Left kidney (tissue), 2 donors: ENCODE results near the gene P2RY11. TPM values are rescaled to one million over a fixed set of nuclear protein-coding genes. Genes with fewer than 3 reads are reported as not detected.

ENCODE experiments used
- DNase-seq: peaks from one replicate; pipeline ENCODE4 v3.0.0-alpha.2; 2013
- polyA plus RNA-seq: library from polyadenylated mRNA; unstranded; fragments of 120-200 nt; gene quantifications from one replicate; pipeline ENCODE4 v1.2.1, GENCODE V29; 2013; ENCODE audit not compliant: insufficient read length

Gene P2RY11
- polyA plus RNA-seq, 1 donor: 12.7 TPM

- no peak for DNase-seq
These were observed 18.7 kb upstream of the P2RY11 start for GRCh38 chr19:10092648-10093294.

- no peak for DNase-seq
These were observed 18.0 kb upstream of the P2RY11 start for GRCh38 chr19:10093295-10094186.

GRCh38 chr19:10095622-10095947 is 15.9 kb upstream of the P2RY11 start:
- no peak for DNase-seq

GRCh38 chr19:10095948-10096614 is 15.4 kb upstream of the P2RY11 start:
- DNase-seq: peak; percentile 86

DNA sequence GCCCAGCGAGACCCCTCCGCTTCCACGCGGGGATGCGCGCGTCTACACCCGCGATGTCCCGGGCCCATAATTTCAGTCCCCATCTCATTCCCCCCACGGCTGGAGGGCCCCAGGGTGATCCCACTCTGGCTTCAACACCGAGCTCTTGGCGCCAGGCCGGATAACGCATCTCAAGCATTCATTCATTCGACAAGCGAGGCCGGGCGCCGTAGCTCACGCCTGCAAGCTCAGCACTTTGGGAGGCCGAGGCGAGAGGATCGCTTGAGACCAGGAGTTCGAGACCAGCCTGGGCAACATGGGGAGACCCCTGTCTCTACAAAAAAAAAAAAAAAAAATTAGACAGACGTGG is 14.9 kb upstream of the P2RY11 start:
- DNase-seq: no peak

DNA sequence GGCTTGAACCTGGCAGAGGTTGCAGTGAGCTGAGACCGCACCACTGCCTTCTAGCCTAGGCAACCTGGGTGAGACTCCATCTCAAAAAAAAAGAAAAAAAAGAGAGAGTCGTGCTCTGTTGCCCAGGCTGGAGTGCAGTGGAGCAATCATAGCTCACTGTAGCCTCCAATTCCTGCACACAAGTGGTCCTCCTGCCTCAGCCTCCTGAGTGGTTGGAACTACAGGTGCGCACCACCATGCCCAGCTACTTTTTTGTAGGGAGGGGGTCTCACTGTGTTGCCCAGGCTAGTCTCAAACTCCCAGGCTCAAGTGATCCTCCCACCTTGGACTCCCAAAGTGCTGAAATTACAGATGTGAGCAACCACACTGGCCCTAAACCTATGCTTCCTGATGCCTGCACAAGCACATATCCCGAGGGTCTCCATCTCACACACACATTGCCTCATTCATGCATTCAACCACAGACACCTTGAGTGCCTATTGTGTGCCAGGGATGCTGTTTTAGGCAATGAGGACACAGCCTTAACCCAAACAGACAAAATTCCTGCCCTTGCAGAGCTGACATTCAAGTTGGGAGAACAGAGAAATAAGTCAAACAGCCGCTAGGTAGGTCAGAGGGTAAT is 11.2 kb upstream of the P2RY11 start:
- no peak for DNase-seq

- DNase-seq: no peak
These were observed 8.7 kb upstream of the P2RY11 start for GRCh38 chr19:10102787-10103236.

DNA sequence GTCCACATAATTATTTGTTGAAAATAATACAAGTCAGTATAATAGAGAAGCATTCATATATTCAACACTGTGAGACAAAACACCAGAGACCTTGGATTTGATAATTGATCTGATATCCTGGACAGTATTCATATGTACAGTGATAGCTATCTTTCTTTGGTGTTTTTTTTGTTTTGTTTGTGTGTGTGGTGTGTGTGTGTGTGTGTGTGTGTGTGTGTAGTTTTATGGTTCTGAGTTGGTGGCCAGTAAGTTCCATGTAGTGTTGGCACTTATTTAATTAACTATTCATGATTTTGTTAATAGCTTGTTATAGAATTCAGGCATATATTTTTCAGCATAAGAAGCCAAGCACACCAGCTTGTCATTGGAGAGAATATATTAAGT is 7.4 kb upstream of the P2RY11 start:
- DNase-seq: no peak

GRCh38 chr19:10104665-10105508 is 6.6 kb upstream of the P2RY11 start:
- DNase-seq: no peak

- DNase-seq: no peak
These were observed 5.9 kb upstream of the P2RY11 start for GRCh38 chr19:10105509-10106099.

- DNase-seq: peak; percentile 98
These were observed 5.2 kb upstream of the P2RY11 start, which contains the start of gene PPAN for GRCh38 chr19:10106100-10106936. Gene PPAN (plus strand): TSS chr19:10106362. CDS start chr19:10106395, 33 bp downstream.

DNA sequence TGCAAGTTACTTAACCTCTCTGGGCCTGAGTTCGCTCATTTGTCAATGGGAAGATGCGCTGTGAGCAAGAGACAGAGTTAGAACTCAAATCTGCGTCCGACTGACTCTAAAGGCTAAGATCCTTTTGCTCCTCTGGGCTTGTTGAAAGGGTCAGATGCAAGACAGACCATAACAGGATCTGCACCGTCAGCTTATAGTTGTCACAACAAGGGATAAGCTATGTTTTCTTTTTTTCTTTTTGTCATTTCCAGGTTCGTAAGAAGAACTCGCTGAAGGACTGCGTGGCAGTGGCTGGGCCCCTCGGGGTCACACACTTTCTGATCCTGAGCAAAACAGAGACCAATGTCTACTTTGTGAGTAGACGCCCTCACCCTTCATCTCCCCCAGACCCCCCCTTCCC is 4.2 kb upstream of the P2RY11 start:
- DNase-seq: no peak

DNA sequence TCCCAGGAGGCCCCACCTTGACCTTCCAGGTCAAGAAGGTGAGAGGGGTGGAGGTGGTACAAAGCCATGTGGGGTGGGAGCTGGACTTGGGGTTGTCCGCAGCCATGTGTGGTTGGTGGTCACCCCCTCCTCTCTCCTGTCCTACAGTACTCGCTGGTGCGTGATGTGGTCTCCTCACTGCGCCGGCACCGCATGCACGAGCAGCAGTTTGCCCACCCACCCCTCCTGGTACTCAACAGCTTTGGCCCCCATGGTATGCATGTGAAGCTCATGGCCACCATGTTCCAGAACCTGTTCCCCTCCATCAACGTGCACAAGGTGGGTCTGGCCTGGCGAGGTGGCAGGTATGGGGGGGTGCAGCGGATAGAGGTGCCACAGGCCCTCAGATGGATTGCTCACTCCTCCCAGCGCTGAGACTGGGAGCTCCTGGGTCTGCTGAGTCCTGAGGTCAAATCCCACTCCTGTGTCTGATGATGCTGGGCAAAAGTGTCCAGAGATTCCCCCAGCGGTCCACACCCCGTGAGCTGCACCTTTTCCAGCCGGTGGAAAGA is 3.6 kb upstream of the P2RY11 start:
- no peak for DNase-seq

GRCh38 chr19:10109528-10109927 is 2.0 kb upstream of the P2RY11 start:
- DNase-seq: no peak

DNA sequence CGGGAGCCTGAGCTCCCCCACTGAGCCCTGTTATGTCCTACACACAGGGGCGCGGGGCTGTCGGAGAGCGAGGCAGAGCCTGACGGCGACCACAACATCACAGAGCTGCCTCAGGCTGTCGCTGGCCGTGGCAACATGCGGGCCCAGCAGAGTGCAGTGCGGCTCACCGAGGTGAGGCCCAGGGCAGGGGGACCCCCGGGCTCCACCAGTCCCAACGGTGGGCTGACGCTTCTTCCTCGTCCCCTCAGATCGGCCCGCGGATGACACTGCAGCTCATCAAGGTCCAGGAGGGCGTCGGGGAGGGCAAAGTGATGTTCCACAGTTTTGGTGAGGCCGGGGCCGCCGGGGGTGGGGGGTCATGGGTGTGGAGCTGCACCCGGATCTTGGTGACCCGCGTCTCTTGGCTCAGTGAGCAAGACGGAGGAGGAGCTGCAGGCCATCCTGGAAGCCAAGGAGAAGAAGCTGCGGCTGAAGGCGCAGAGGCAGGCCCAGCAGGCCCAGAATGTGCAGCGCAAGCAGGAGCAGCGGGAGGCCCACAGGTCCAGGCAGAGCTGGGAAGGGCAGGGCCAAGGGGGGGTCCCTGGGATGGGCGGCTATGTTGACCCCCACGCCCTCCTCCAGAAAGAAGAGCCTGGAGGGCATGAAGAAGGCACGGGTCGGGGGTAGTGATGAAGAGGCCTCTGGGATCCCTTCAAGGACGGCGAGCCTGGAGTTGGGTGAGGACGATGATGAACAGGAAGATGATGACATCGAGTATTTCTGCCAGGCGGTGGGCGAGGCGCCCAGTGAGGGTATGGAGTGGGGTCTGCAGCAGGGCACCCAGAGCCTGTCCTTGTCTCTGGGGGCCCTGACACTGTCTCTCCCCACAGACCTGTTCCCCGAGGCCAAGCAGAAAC is 1.2 kb upstream of the P2RY11 start:
- no peak for DNase-seq

- DNase-seq: no peak
These were observed 548 bp upstream of the P2RY11 start for GRCh38 chr19:10110972-10111317.

GRCh38 chr19:10112037-10112761 is 706 bp downstream of the P2RY11 start:
- no peak for DNase-seq

GRCh38 chr19:10112895-10113591 is 1.6 kb downstream of the P2RY11 start:
- no peak for DNase-seq
